ENCODE results near the gene NHERF1. TPM values are rescaled to one million over a fixed set of nuclear protein-coding genes. Genes with fewer than 3 reads are reported as not detected.
A peak's percentile ranks its signal among the peaks of the same experiment; 100 is the strongest.

The NHERF1 gene
- total and polyA plus RNA-seq, 2 of the 13 experiments (the other 11 are each of a cell fraction or from before 2014, with no cell fraction given) = 169 to 269 TPM

DNA sequence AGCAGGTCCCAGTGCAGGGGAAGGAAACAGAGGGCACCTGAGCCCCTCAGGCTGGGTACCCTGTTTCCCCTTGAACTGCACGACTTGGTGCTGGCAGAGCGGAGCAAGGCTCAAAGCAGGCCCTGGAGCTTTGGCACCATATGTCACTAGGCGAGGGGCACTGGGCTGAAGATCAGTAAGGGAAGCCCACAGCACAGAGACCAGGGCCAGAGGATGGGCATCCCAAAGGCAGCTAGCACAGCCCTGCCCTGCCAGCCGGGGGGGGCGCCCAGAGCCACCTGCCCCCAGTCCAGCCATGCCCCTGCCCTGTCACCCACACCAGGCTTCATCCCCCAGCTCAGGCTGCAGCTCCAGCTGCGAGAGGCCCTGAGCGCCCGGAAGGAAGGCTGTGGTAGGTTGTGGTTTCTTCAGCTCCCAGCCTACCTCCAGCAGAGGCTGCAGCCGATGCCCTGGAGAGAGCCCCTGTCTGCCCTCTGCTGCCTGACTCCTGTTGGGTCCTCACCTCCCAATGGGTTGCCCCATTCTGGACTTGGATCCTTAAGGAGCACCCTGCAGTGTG, 10.9 kb downstream of the NHERF1 start (continued):
- TF ChIP-seq NR1H2 (CRISPR knock-in tag; IDR thresholded peaks at IDR 0.05; ENCODE audit: borderline replicate concordance, low read depth) (no peak), SP140L (CRISPR knock-in tag; IDR thresholded peaks at IDR 0.05; ENCODE audit: borderline replicate concordance) (no peak), BHLHE40 (IDR thresholded peaks at IDR 0.05; ENCODE audit: low read length) (no peak), SMYD3 (CRISPR knock-in tag; IDR thresholded peaks at IDR 0.05) (no peak), RBM39 (IDR thresholded peaks at IDR 0.05; ENCODE audit: low read depth, low read length, poor library complexity, severe bottlenecking) (no peak), ZNF530 (CRISPR knock-in tag; IDR thresholded peaks at IDR 0.05; ENCODE audit: low read depth) (no peak), PITX1 (CRISPR knock-in tag; IDR thresholded peaks at IDR 0.05) (no peak), CEBPG (CRISPR knock-in tag; IDR thresholded peaks at IDR 0.05) (no peak), MYC (CRISPR knock-in tag; IDR thresholded peaks at IDR 0.05; ENCODE audit: borderline replicate concordance) (0 out of 2 replicates have a peak, but pooled peaks have one; percentile 28), BRCA1 (CRISPR knock-in tag; IDR thresholded peaks at IDR 0.05) (no peak)
- TF ChIP-seq, protein P1, sequence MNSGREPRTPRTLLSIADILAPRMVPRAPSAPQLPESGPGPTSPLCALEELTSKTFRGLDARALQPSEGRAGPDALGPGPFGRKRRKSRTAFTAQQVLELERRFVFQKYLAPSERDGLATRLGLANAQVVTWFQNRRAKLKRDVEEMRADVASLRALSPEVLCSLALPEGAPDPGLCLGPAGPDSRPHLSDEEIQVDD (CRISPR knock-in tag; IDR thresholded peaks at IDR 0.05; ENCODE audit: borderline replicate concordance) = no peak
- TF ChIP-seq, protein P2, sequence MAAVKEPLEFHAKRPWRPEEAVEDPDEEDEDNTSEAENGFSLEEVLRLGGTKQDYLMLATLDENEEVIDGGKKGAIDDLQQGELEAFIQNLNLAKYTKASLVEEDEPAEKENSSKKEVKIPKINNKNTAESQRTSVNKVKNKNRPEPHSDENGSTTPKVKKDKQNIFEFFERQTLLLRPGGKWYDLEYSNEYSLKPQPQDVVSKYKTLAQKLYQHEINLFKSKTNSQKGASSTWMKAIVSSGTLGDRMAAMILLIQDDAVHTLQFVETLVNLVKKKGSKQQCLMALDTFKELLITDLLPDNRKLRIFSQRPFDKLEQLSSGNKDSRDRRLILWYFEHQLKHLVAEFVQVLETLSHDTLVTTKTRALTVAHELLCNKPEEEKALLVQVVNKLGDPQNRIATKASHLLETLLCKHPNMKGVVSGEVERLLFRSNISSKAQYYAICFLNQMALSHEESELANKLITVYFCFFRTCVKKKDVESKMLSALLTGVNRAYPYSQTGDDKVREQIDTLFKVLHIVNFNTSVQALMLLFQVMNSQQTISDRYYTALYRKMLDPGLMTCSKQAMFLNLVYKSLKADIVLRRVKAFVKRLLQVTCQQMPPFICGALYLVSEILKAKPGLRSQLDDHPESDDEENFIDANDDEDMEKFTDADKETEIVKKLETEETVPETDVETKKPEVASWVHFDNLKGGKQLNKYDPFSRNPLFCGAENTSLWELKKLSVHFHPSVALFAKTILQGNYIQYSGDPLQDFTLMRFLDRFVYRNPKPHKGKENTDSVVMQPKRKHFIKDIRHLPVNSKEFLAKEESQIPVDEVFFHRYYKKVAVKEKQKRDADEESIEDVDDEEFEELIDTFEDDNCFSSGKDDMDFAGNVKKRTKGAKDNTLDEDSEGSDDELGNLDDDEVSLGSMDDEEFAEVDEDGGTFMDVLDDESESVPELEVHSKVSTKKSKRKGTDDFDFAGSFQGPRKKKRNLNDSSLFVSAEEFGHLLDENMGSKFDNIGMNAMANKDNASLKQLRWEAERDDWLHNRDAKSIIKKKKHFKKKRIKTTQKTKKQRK (IDR thresholded peaks at IDR 0.05; ENCODE audit: low read length) = no peak
- TF ChIP-seq, protein P3, sequence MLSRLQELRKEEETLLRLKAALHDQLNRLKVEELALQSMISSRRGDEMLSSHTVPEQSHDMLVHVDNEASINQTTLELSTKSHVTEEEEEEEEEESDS (CRISPR knock-in tag; IDR thresholded peaks at IDR 0.05; ENCODE audit: borderline replicate concordance) = no peak
- TF ChIP-seq, protein P4, sequence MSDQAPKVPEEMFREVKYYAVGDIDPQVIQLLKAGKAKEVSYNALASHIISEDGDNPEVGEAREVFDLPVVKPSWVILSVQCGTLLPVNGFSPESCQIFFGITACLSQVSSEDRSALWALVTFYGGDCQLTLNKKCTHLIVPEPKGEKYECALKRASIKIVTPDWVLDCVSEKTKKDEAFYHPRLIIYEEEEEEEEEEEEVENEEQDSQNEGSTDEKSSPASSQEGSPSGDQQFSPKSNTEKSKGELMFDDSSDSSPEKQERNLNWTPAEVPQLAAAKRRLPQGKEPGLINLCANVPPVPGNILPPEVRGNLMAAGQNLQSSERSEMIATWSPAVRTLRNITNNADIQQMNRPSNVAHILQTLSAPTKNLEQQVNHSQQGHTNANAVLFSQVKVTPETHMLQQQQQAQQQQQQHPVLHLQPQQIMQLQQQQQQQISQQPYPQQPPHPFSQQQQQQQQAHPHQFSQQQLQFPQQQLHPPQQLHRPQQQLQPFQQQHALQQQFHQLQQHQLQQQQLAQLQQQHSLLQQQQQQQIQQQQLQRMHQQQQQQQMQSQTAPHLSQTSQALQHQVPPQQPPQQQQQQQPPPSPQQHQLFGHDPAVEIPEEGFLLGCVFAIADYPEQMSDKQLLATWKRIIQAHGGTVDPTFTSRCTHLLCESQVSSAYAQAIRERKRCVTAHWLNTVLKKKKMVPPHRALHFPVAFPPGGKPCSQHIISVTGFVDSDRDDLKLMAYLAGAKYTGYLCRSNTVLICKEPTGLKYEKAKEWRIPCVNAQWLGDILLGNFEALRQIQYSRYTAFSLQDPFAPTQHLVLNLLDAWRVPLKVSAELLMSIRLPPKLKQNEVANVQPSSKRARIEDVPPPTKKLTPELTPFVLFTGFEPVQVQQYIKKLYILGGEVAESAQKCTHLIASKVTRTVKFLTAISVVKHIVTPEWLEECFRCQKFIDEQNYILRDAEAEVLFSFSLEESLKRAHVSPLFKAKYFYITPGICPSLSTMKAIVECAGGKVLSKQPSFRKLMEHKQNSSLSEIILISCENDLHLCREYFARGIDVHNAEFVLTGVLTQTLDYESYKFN (CRISPR knock-in tag; conservative IDR thresholded peaks at IDR 0.05) = no peak
- TF ChIP-seq, protein P5, sequence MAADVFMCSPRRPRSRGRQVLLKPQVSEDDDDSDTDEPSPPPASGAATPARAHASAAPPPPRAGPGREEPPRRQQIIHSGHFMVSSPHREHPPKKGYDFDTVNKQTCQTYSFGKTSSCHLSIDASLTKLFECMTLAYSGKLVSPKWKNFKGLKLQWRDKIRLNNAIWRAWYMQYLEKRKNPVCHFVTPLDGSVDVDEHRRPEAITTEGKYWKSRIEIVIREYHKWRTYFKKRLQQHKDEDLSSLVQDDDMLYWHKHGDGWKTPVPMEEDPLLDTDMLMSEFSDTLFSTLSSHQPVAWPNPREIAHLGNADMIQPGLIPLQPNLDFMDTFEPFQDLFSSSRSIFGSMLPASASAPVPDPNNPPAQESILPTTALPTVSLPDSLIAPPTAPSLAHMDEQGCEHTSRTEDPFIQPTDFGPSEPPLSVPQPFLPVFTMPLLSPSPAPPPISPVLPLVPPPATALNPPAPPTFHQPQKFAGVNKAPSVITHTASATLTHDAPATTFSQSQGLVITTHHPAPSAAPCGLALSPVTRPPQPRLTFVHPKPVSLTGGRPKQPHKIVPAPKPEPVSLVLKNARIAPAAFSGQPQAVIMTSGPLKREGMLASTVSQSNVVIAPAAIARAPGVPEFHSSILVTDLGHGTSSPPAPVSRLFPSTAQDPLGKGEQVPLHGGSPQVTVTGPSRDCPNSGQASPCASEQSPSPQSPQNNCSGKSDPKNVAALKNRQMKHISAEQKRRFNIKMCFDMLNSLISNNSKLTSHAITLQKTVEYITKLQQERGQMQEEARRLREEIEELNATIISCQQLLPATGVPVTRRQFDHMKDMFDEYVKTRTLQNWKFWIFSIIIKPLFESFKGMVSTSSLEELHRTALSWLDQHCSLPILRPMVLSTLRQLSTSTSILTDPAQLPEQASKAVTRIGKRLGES (CRISPR knock-in tag; IDR thresholded peaks at IDR 0.05; ENCODE audit: borderline replicate concordance) = no peak
- TF ChIP-seq, protein P6, sequence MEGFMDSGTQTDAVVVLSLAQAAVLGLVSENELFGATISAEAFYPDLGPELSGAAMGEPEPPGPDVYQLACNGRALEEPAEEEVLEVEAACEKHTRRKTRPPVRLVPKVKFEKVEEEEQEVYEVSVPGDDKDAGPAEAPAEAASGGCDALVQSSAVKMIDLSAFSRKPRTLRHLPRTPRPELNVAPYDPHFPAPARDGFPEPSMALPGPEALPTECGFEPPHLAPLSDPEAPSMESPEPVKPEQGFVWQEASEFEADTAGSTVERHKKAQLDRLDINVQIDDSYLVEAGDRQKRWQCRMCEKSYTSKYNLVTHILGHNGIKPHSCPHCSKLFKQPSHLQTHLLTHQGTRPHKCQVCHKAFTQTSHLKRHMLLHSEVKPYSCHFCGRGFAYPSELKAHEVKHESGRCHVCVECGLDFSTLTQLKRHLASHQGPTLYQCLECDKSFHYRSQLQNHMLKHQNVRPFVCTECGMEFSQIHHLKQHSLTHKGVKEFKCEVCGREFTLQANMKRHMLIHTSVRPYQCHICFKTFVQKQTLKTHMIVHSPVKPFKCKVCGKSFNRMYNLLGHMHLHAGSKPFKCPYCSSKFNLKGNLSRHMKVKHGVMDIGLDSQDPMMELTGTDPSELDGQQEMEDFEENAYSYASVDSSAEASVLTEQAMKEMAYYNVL (CRISPR knock-in tag; IDR thresholded peaks at IDR 0.05; ENCODE audit: borderline replicate concordance) = no peak
